OCI-LY1 (cell line): Measurements from ENCODE around the gene KIFC3.

Experiments used
- H2AFZ ChIP-seq: fragments of 200-600 bp; sonication (generic), shearing (Covaris generic); 2 replicates; pipeline ENCODE4 v1.6.0; 2014; ENCODE audit warnings: antibody characterized with exemption, mild to moderate bottlenecking, low read length
- H3F3A ChIP-seq: fragments of 200-600 bp; sonication (generic), shearing (Covaris generic); 2 replicates; pipeline ENCODE4 v1.6.0; 2014; ENCODE audit warnings: mild to moderate bottlenecking, antibody characterized with exemption, low read length, moderate library complexity; ENCODE audit not compliant: insufficient read depth
- H3K27ac ChIP-seq: fragments of 200-600 bp; sonication (generic); 2 replicates; pipeline ENCODE4 v1.5.1; 2014; ENCODE audit warnings: low read length, mixed run types, mild to moderate bottlenecking, low read depth; ENCODE audit not compliant: poor library complexity, severe bottlenecking
- H3K27me3 ChIP-seq: fragments of 200-600 bp; sonication (generic); 2 replicates; pipeline ENCODE4 v1.6.0; 2014; ENCODE audit warnings: antibody characterized with exemption, mild to moderate bottlenecking, low read length, moderate library complexity; ENCODE audit not compliant: insufficient read depth
- H3K36me3 ChIP-seq: fragments of 200-600 bp; sonication (generic); 2 replicates; pipeline ENCODE4 v1.6.1; 2014; ENCODE audit warnings: mild to moderate bottlenecking, antibody characterized with exemption, low read length, moderate library complexity, mixed read lengths; ENCODE audit not compliant: insufficient read depth
- H3K4me1 ChIP-seq: fragments of 200-600 bp; sonication (generic); 2 replicates; pipeline ENCODE4 v1.5.1; 2014; ENCODE audit warnings: mild to moderate bottlenecking, low read length, moderate library complexity; ENCODE audit not compliant: insufficient read depth, severe bottlenecking
- H3K4me2 ChIP-seq: fragments of 200-600 bp; sonication (generic), shearing (Covaris generic); 2 replicates; pipeline ENCODE4 v1.6.1; 2014; ENCODE audit warnings: low read length
- H3K4me3 ChIP-seq: fragments of 200-600 bp; sonication (generic); 2 replicates; pipeline ENCODE4 v1.5.1; 2014; ENCODE audit warnings: low read length, low read depth, mild to moderate bottlenecking, mixed read lengths; ENCODE audit not compliant: poor library complexity, severe bottlenecking
- H3K79me2 ChIP-seq: fragments of 200-600 bp; shearing (Covaris generic); 2 replicates; pipeline ENCODE4 v1.6.1; 2016; ENCODE audit warnings: mixed run types, low read length, mixed read lengths; ENCODE audit not compliant: insufficient read depth
- H3K9ac ChIP-seq: fragments of 200-600 bp; sonication (generic), shearing (Covaris generic); 2 replicates; pipeline ENCODE4 v1.6.1; 2014; ENCODE audit warnings: mild to moderate bottlenecking, low read length, mixed read lengths
- H3K9me2 ChIP-seq: fragments of 200-600 bp; sonication (generic), shearing (Covaris generic); 2 replicates; pipeline ENCODE4 v1.6.1; 2014; ENCODE audit warnings: low read depth, mild to moderate bottlenecking, low read length, mixed read lengths
- H3K9me3 ChIP-seq: fragments of 200-600 bp; shearing (Covaris generic); 2 replicates; pipeline ENCODE4 v1.6.1; 2014; ENCODE audit warnings: low read length, mixed read lengths
- H4K20me1 ChIP-seq: fragments of 200-600 bp; sonication (generic), shearing (Covaris generic); 2 replicates; pipeline ENCODE4 v1.6.0; 2016; ENCODE audit warnings: mild to moderate bottlenecking, low read length; ENCODE audit not compliant: insufficient read depth
- EZH2 ChIP-seq: fragments of 200-600 bp; sonication (generic), shearing (Covaris generic); IDR thresholded peaks from 2 replicates; pipeline ENCODE4 v1.8.0; 2017; ENCODE audit warnings: borderline replicate concordance, mixed run types, mild to moderate bottlenecking, antibody characterized with exemption, low read length, moderate library complexity, mixed read lengths
- TF ChIP-seq, protein P1 (sequence below): fragments of 200-600 bp; sonication (generic), shearing (Covaris generic); IDR thresholded peaks from 2 replicates; pipeline ENCODE4 v1.5.1; 2017; ENCODE audit warnings: mild to moderate bottlenecking, antibody characterized with exemption, low read length, moderate library complexity, mixed read lengths

Gene KIFC3

DNA sequence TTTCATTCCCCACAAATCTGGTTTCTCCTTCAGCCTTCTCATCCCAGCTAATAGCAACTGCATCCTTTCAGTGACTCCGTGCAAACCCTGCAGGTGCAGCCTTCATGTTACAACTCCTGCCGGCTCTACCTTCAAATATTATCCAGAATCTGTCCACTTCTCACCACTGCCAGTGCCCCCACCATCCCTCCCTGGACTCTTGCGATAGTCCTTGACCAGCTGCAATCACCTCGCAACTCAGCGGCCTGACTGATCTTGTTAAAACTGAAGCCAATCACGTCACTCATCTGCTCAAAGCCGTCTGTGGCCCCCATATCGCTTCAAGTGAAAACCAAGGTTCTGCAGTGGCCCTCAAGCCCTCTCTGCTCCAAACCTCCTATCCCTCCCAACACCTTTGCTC is 42.8 kb upstream of the KIFC3 start:
- Histone ChIP-seq H4K20me1 (no peaks in the 10 kb centered on the region), H3F3A (no peaks in the 10 kb centered on the region), H3K9me2 (no peaks in the 10 kb centered on the region), H3K4me1 (no peaks in the 10 kb centered on the region), H3K9ac (no peak overlapping the region), H3K36me3 (no peaks in the 10 kb centered on the region), H3K27ac (no peak overlapping the region), H3K4me3 (no peak overlapping the region), H2AFZ (no peak overlapping the region), H3K27me3 (peaks cover 3% of the 10 kb centered on the region; the same call in 1 of the 2 replicates), H3K4me2 (no peak overlapping the region), H3K9me3 (no peaks in the 10 kb centered on the region), H3K79me2 (no peaks in the 10 kb centered on the region)
- TF ChIP-seq, protein P1, sequence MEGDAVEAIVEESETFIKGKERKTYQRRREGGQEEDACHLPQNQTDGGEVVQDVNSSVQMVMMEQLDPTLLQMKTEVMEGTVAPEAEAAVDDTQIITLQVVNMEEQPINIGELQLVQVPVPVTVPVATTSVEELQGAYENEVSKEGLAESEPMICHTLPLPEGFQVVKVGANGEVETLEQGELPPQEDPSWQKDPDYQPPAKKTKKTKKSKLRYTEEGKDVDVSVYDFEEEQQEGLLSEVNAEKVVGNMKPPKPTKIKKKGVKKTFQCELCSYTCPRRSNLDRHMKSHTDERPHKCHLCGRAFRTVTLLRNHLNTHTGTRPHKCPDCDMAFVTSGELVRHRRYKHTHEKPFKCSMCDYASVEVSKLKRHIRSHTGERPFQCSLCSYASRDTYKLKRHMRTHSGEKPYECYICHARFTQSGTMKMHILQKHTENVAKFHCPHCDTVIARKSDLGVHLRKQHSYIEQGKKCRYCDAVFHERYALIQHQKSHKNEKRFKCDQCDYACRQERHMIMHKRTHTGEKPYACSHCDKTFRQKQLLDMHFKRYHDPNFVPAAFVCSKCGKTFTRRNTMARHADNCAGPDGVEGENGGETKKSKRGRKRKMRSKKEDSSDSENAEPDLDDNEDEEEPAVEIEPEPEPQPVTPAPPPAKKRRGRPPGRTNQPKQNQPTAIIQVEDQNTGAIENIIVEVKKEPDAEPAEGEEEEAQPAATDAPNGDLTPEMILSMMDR, result no peak

DNA sequence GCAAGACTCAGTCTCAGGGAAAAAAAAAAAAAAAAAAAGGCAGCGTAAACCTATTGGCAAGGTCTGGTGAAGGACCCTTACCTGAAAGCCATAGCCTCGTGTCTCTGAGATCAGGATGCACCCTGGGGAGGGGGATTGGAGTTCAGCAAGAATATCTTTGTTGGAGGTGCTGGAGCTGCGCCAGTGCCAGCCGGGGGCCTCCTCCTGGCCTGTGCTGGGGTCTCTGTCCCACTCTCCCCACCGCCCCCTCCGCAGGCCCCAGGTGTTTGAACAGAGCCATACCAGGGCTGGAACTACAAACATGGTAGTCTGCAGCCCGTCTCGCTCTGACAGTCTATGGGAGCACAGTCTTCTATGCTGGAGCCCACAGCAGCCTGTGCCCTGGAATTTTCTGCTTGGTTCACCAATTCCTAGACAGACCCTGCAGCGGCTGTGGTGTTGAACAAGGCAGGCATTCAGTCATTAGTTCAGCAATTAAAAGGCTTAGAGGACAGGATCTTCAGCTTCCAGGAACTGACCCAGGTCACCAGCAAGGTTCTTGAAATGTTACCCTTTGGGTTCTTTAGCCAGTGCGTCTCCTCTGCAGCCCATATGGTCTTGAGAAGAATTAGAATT is 42.2 kb upstream of the KIFC3 start:
- no peak overlapping the region for H3K9ac ChIP-seq
- TF ChIP-seq EZH2, result no peak
- TF ChIP-seq, protein P1, result no peak
- no peak overlapping the region for H2AFZ ChIP-seq
- no peak overlapping the region for H3K27ac ChIP-seq
- no peak overlapping the region for H3K4me2 ChIP-seq
- H4K20me1 ChIP-seq, result no peaks in the 10 kb centered on the region
- H3F3A ChIP-seq, result no peaks in the 10 kb centered on the region
- no peaks in the 10 kb centered on the region for H3K36me3 ChIP-seq
- no peaks in the 10 kb centered on the region for H3K4me1 ChIP-seq
- no peaks in the 10 kb centered on the region for H3K9me2 ChIP-seq
- H3K27me3 ChIP-seq, result peaks cover 3% of the 10 kb centered on the region; the same call in 1 of the 2 replicates
- H3K4me3 ChIP-seq, result no peak overlapping the region
- no peaks in the 10 kb centered on the region for H3K79me2 ChIP-seq
- no peaks in the 10 kb centered on the region for H3K9me3 ChIP-seq

DNA sequence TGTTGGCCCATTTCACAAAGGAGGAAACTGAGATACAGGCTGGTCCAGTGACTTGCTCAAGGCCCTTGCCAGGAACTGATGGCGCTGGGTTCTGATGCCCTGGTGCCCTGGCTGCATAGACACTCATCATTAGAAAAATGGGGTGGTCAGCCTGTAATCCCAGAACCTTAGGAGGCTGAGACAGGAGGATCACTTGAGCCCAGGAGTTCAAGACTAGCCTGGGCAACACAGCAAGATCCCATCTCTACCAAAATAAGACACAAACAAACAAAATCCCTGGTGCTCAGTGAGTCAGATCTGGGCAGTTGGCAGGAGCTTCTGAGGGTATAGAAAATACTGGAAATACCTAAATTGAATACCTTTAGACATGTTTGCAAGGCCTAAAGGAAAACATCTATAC is 41.1 kb upstream of the KIFC3 start:
- Histone ChIP-seq H3K36me3 (no peaks in the 10 kb centered on the region), H3K4me1 (no peaks in the 10 kb centered on the region), H3K9ac (no peak overlapping the region), H3K9me3 (no peaks in the 10 kb centered on the region), H4K20me1 (no peaks in the 10 kb centered on the region), H3K4me2 (no peak overlapping the region), H3F3A (no peaks in the 10 kb centered on the region), H2AFZ (no peak overlapping the region), H3K79me2 (no peaks in the 10 kb centered on the region), H3K27me3 (peaks cover 6% of the 10 kb centered on the region; the same call in 1 of the 2 replicates), H3K4me3 (no peak overlapping the region), H3K9me2 (no peaks in the 10 kb centered on the region), H3K27ac (no peak overlapping the region)
- TF ChIP-seq, protein P1, result no peak
- TF ChIP-seq EZH2, result no peak
